ENCODE measurements around the gene STOML1. TPM values are rescaled to one million over a fixed set of nuclear protein-coding genes. Genes with fewer than 3 reads are reported as not detected.

Gene STOML1
- total and polyA plus RNA-seq, 10 donors = 8.2 to 15.2 (median 10.0) TPM

DNA sequence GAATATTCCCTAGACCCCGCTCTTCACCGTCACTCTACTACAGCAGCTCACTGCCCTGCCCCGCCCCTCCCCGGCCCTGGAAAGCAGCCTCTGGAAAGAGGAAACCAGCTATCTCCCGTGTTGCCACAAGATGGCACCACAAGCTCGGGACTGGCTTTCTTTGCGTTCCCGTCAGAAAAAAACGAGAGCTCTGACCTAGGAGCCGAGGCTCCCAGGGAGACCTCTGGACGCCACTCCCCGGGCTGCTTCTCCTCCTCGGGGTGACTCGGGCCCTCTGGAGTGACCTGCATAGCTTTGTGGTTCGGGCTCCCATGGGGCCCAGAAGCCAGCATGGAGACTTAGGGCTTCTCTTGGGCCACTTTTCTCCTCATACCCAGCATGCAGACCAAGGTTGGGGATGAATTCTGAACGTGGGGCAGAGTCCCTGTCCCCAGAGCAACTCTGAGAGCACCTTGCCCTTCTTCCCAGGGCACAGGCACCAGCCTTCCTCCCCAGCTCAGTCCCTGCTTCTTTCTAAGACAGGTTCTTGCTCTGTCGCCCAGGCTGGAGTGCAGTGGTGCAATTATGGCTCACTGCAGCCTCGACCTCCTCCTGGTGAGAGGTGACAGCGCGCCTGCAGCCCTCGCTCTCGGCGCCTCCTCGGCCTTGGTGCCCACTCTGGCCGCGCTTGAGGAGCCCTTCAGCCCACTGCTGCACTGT, 19.0 kb downstream of the STOML1 start:
- Histone ChIP-seq H3K9me3 (peaks cover 0 to 3% (median 0%) of the 10 kb centered on the region in 8 donors), H3K27me3 (replicated peaks in 1 of 7) (peaks cover 0 to 32% (median 0%) of the 10 kb centered on the region in 7 donors), H3K27ac (peak overlapping the region in 1 of 8 donors; percentile 41), H3K36me3 (no peaks in the 10 kb centered on the region), H3K4me1 (peaks cover 0 to 22% (median 10%) of the 10 kb centered on the region in 6 donors), H3K4me3 (peak overlapping the region in 4 of 8 donors; percentile 2 to 45 (median 21))
- WGBS, 5 donors = 22 to 57% (median 28%) methylated on average over 15 to 26 of the region's 26 CpGs
- intact Hi-C loops (cut with DNase I; ENCODE audit: low total_unique reads) = loop anchor here (5.0 to 10.0 kb wide), 3 partner anchors 62 to 349 kb away; no protein-coding TSS in a partner anchor
- peak; percentile 92 for DNase-seq
- TF ChIP-seq POLR2AphosphoS5 (IDR thresholded peaks at IDR 0.05) = peak in 2 of 3 donors; percentile 40 to 57
- TF ChIP-seq, protein P1, sequence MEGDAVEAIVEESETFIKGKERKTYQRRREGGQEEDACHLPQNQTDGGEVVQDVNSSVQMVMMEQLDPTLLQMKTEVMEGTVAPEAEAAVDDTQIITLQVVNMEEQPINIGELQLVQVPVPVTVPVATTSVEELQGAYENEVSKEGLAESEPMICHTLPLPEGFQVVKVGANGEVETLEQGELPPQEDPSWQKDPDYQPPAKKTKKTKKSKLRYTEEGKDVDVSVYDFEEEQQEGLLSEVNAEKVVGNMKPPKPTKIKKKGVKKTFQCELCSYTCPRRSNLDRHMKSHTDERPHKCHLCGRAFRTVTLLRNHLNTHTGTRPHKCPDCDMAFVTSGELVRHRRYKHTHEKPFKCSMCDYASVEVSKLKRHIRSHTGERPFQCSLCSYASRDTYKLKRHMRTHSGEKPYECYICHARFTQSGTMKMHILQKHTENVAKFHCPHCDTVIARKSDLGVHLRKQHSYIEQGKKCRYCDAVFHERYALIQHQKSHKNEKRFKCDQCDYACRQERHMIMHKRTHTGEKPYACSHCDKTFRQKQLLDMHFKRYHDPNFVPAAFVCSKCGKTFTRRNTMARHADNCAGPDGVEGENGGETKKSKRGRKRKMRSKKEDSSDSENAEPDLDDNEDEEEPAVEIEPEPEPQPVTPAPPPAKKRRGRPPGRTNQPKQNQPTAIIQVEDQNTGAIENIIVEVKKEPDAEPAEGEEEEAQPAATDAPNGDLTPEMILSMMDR (IDR thresholded peaks at IDR 0.05 in 8 of 11, conservative IDR thresholded peaks at IDR 0.05 in 3 of 11) = peak; percentile 74 to 95 (median 90)
- no peak for TF ChIP-seq POLR2A (IDR thresholded peaks at IDR 0.05)

DNA sequence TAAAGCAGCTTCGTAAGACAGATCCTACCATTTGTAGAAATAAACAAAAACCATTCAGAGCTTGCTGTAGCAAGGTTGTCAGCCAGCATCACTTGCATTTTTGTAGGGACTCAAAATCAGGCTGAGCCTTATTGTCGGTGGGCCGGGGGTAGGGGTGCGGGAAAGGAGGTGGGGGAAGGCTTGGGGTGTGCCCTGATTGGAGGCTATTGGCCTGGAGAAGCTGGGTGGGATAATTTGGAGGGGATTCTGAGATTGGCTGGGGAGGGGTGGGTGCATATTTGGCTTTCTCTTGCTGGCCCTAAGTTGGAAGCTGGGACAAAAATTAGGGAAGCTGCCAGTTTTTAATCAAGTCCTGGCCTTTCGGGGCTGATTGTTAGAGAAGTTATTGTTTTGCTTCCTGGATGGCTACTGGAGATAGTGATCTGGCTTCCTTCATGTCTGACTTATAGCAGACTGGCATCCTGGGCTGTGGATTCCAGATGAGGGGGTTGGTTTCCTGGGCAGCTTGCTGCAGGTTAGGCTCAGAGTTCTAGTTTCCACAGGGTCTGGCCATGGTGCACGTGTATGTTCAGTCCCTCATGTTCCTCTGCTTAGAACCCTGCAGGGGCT, 22.8 kb downstream of the STOML1 start:
- Histone ChIP-seq H3K9me3 (peaks cover 0 to under 1% (median 0%) of the 10 kb centered on the region in 8 donors), H3K36me3 (no peaks in the 10 kb centered on the region), H3K27ac (no peak overlapping the region), H3K27me3 (replicated peaks in 1 of 7) (peaks cover 0 to 10% (median 0%) of the 10 kb centered on the region in 7 donors), H3K4me3 (no peak overlapping the region), H3K4me1 (peaks cover 3 to 39% (median 30%) of the 10 kb centered on the region in 6 donors)
- DNase-seq = peak; percentile 17
- intact Hi-C loops (cut with DNase I; ENCODE audit: low total_unique reads) = no loop called here
- WGBS, 5 donors = 80 to 89% (median 84%) methylated on average over 6 of the region's 6 CpGs
- TF ChIP-seq POLR2AphosphoS5 (IDR thresholded peaks at IDR 0.05) = no peak
- no peak for TF ChIP-seq POLR2A (IDR thresholded peaks at IDR 0.05)
- TF ChIP-seq, protein P1 (IDR thresholded peaks at IDR 0.05 in 8 of 11, conservative IDR thresholded peaks at IDR 0.05 in 3 of 11) = no peak

DNA sequence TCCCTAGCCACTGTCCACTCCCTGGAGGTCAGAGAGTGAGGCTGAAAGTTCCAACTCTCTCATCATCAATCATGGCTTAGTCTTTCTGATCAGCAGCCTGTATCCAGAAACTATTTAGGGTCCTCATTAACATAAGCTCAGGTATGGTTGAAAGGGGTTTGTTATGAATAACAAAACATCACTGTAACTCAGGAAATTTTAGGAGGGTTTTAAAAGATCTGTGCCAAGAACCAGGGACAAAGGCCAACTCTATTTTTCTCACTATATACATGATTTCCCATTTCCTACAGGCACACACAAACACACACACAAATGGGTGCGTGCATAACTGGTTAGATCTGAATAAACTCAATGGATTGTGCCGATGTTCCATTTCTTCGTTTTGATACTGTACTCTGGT, 23.6 kb downstream of the STOML1 start:
- peaks cover 0 to 4% (median 0%) of the 10 kb centered on the region in 7 donors for H3K27me3 ChIP-seq (replicated peaks in 1 of 7)
- peaks cover 3 to 40% (median 30%) of the 10 kb centered on the region in 6 donors for H3K4me1 ChIP-seq
- H3K9me3 ChIP-seq = no peaks in the 10 kb centered on the region
- WGBS, 5 donors = 74 to 95% (median 94%) methylated on average over 3 of the region's 3 CpGs
- no peak for DNase-seq
- no peak for TF ChIP-seq POLR2AphosphoS5 (IDR thresholded peaks at IDR 0.05)
- H3K4me3 ChIP-seq = no peak overlapping the region
- intact Hi-C loops (cut with DNase I; ENCODE audit: low total_unique reads) = no loop called here
- no peak overlapping the region for H3K27ac ChIP-seq
- H3K36me3 ChIP-seq = no peaks in the 10 kb centered on the region

DNA sequence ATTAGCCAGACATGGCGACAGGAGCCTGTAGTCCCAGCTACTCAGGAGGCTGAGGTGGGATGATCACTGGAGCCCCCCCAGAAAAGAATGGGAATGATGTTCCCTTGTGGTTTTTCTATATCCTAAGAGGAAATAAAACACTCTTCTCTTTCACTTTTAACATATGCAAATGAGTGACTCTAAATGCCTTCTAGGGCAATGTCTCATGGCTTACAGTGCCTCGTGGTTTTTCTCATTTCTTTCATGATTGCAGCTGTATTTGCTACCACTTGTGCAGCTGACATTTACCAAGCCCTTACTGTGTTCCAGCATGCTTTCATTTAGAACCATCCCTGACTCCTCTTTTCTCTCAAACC, 26.4 kb downstream of the STOML1 start:
- H3K4me3 ChIP-seq = peak overlapping the region in 1 of 8 donors; percentile 61
- H3K27ac ChIP-seq = peak overlapping the region in 5 of 8 donors; percentile 2 to 70 (median 59)
- 26 to 47% (median 34%) methylated on average over 2 of the region's 2 CpGs for WGBS, 5 donors
- H3K36me3 ChIP-seq = no peaks in the 10 kb centered on the region
- intact Hi-C loops (cut with DNase I; ENCODE audit: low total_unique reads) = no loop called here
- no peaks in the 10 kb centered on the region for H3K27me3 ChIP-seq (replicated peaks in 1 of 7)
- H3K4me1 ChIP-seq = peaks cover 3 to 29% (median 21%) of the 10 kb centered on the region in 6 donors
- TF ChIP-seq POLR2A (IDR thresholded peaks at IDR 0.05) (no peak), POLR2AphosphoS5 (IDR thresholded peaks at IDR 0.05) (no peak)
- TF ChIP-seq, protein P1 (IDR thresholded peaks at IDR 0.05 in 8 of 11, conservative IDR thresholded peaks at IDR 0.05 in 3 of 11) = no peak
- DNase-seq = no peak
- no peaks in the 10 kb centered on the region for H3K9me3 ChIP-seq

All from spleen (tissue), 11 donors.